Measurements from ENCODE around the gene TNIK. TPM values are rescaled to one million over a fixed set of nuclear protein-coding genes. Genes with fewer than 3 reads are reported as not detected.
A peak's percentile ranks its signal among the peaks of the same experiment; 100 is the strongest.

Gene TNIK
- total RNA-seq: 56.6 TPM

DNA sequence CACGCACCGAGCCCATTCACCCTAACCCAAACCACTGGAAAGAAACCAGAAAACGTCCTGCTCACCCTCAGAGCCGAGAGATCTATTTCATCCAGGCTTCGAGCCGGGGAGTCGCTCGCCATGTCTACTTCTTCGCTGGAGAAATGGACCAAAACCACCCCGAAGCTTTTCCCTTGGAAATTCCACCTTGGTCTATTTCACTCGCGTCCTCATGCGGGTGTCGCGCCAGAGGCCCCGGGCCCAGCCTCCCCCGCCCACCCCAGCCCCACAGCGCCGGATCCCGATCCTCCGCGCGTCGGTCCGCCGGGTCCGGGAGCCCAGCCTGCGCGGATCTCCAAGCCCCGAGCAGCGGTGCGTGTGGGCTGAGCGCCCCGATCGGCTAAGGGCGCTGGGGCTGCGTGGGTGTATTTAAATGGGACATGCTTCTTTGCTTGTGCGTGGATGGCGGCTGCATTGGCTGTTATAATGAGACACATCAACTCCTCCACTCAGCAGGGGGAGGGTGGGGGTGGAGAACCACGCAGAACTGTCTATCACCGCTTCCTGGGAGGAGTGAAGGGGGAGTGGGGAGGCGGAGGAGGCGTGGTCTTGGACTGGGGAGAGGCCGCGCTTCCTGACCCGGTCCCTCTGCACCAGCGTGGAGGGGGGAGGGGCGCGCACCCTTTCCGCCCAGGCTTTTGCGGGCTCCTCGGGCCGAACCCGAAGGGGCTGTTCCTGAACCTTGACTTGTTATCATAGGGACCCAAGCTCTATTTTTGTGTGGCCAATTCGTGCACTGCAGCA, at the start of gene TNIK:
Gene TNIK (minus strand): TSS at position 464 of the 783 bp plus-strand sequence. CDS start 342 bp downstream, at position 122.
- DNase-seq: peak; percentile 96

GRCh38 chr3:171508676-171509075, 48.5 kb upstream of the TNIK start:
- DNase-seq: peak; percentile 73

DNA sequence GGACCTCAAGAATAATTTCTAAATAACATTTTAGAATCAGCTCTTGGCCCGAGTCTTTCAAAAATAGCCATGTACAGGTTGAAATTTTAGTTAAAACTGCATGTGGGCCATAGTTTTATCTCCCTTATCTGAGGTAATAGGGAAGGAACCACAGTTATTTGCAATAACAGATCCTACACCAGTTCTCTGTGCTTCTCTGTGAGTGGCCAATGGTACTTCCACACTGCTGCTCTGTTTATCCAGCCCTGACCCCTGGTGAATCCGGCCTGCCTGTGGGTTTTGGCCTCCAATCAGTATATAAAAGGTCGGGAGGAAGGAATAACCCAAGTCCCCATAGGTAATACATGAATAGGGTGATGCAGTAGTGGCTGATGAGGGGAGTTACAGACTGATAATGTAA, 48.0 kb upstream of the TNIK start:
- DNase-seq: no peak

DNA sequence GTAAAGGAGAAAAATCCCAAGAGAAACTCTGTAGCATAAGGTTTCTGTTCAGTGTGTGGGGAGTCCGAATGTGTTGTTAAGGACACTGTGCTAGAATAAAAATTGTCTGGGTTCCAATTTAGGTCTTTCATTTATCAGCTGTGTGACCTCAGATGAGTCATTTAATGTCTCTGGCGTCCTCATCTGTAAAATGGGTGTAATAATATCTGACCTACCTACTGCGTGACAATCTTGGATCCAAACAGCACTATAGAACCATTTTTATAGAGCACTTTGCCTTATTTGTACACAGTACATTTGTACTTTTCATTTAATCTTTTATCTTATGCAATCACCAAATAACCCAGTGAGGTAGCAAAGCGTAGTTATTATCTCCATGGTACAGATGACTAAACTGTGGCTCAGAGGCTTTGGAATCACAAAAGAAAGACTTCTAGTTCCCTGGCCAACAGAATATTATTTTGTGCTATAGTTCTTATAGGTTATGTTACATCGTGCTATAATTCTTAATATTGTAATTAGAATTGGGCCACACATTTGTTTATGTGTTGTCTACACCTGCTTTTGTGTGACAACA, 46.6 kb upstream of the TNIK start:
- DNase-seq: no peak

- DNase-seq: no peak
Observed at GRCh38 chr3:171505822-171506333, 45.7 kb upstream of the TNIK start.

- no peak for DNase-seq
Observed at GRCh38 chr3:171504376-171504775, 44.2 kb upstream of the TNIK start.

DNA sequence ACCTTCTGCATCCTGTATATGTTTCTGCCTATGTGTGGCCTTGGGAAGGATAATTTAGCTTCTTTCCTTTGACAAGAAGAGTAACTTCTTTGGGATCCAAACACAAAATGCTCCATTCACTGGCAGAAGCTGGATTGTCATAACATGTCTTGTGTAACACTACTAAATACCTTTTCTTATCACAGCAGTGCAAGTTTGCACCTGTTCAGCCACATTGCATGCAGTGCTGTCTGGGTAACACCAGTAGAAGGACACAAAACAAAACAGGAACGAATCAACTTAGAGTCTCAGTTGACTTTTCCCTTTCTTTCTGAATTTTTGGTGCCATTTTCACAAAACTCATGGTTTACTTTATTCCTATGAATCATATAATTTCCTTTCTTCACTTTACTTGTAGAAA, 43.6 kb upstream of the TNIK start:
- peak; percentile 14 for DNase-seq

- DNase-seq: no peak
Observed at GRCh38 chr3:171498921-171499320, 38.7 kb upstream of the TNIK start.

DNA sequence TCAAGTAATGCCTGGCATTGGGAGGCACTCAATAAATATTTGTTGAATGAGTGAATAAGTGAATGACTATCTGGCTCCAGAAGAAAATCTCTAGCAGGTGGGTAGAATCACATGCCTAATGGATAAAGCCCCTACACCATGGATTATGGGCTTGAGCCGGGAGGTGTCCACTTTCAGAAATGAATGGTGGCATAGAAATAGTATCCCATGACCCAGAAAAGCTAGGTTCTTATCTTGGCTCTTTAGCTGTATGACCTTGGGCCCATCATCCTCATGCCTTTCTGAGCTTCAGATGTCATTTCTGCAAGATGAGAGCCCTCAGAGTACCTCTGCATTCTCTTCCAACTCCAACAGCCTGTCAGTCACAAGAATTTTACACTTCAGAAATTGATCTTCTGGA, 37.3 kb upstream of the TNIK start:
- peak; percentile 53 for DNase-seq

DNA sequence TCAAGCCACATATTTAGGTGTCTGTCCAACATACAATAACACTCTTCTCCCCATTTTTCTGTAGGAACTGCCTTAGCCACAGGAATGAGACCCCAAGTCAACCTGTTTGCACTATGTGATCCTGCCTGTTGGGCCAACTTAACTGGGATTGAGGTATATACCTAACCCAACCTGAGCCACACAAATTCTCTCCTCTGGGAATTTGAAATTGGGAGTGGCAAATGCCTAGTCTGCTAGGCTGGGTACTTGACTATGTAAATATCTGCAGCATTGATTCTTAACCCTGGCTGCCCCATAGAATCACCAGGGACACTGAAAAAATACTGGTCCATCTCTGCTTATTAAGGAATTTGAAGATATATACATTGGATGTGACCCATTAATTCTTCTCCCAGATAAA, 35.2 kb upstream of the TNIK start:
- DNase-seq: no peak

DNA sequence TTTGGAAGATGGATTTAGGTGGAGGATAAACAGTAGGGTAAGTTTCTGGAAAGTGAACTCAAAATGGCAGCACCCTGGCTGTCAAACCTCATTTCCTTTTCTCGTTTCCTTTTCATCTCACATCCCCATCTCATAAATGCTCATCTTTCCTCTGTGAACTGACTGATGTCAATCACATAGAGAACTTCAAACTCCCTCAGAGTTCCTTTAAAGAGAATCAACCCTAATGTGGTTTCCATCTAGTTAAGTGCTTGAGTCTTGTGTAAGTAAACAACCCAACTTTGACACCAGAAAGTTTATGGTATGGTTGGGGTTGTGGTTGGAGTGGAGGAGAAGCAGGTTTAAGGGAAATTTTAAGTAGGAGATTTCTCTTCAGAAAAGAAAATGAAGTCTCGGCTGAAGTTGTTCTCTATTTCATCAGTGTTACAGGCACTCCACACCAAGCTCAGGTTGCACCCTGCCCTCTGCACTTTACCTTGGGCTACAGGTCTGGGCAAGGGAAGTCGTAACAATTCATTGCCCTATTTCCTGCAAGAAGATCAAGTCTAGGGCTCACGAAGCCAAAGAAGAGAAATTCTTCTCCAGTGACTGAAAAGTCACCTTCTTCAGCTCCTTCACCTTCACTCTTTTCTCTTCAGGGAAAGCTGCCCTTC, 34.4 kb upstream of the TNIK start:
- DNase-seq: no peak

GRCh38 chr3:171491361-171491760, 31.2 kb upstream of the TNIK start:
- DNase-seq: no peak

DNA sequence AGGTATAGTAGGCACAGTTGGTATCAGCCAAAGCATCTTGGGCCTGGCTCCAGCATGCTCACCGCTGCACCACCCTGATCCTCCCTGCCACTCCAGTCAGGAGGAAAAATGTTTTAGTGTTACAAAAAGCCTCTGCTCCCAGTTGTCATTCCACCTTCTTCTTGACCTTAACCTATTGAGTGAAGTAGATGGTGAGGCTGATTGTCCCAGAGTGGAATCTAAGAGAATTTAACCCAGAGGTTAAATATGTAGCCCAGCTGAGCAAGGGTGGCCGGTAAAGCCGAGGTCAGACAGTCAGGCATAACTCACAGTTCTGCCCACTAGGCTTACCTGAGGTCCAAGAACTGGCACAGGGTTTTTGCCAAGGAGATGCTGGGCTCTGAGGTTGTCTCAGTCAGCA, 30.7 kb upstream of the TNIK start:
- DNase-seq: no peak

DNA sequence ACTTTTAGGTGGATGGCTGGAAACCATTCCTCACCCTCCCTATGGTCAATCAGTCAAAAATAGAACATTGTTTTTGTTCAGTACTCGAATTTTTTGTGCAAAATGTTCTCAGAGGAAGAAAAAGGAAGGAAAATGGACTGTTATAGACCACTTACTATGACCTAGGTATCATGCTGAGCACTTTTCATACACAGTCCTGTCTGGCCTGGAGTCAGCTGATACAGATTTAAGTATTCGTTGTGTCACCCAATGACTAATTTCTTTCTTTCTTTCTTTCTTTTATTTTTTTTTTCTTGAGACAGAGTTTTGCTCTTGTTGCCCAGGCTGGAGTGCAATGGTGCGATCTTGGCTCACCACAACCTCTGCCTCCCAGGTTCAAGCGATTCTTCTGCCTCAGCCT, 29.1 kb upstream of the TNIK start:
- DNase-seq: no peak

GRCh38 chr3:171488479-171488878, 28.3 kb upstream of the TNIK start:
- no peak for DNase-seq

GRCh38 chr3:171487382-171487781, 27.2 kb upstream of the TNIK start:
- DNase-seq: no peak

- no peak for DNase-seq
Observed at GRCh38 chr3:171485338-171485737, 25.1 kb upstream of the TNIK start.

GRCh38 chr3:171481011-171481410, 20.8 kb upstream of the TNIK start:
- no peak for DNase-seq

DNA sequence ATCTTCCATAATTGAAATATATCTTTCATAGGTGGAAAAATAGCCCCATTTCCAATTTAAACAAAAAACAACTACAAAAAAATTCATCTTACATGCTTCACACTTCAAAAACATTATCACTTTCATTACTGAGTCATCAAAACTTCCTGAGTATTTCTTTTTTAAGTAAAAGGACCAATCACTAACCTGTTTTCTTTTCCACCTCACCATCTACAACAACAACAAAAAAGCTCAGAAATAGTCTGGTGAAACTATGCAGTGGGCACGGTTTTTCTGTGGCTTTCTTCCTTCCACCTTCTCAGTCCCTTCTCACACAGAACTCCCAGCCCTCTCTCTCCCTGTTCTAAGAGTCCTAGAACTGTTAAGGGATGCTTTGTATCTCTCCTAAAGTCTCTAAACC, 20.3 kb upstream of the TNIK start:
- DNase-seq: no peak

- no peak for DNase-seq
Observed at GRCh38 chr3:171476532-171477102, 16.4 kb upstream of the TNIK start.

DNA sequence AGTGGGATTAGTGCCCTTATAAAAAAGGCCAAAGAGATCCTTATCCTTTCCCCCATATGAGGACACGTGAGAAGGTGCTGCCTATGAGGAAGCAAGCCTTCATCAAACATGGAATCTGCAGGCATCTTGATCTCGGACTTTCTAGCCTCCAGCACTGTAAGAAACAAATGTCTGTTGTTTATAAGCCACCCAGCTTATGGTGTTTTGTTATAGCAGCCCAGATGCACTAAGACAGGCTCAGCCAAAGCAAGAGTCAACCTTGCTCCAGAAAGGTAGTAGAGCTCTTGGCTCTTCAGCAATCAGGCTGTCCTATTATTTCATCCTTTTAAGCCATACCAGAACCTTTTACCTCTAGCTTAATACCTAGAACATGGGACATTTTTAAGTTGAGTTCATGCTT, 12.3 kb upstream of the TNIK start:
- no peak for DNase-seq

DNA sequence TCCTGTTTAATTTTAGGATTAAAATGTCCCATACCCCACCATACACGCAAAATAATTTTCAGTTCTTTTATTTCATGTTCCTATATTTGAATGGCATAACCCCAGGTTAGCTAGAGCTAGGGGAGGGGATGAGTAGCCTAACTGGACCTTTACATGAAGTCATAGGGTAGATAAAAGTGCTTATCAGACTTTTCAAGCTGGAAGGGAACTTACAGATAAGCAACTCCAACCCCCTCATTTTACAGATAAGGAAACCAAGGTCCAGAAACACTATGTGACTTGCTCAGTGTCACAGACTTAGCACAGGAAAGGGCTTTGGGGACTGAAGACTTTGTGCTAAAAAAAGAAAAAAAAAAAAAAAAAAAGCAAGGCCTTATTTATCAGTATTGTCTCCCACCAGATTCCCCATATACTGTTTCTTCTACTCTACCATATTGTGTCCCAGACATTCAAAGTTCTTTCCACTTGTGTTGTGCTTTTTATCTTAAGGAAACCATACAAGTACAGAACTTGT, 10.6 kb upstream of the TNIK start:
- DNase-seq: no peak

DNA sequence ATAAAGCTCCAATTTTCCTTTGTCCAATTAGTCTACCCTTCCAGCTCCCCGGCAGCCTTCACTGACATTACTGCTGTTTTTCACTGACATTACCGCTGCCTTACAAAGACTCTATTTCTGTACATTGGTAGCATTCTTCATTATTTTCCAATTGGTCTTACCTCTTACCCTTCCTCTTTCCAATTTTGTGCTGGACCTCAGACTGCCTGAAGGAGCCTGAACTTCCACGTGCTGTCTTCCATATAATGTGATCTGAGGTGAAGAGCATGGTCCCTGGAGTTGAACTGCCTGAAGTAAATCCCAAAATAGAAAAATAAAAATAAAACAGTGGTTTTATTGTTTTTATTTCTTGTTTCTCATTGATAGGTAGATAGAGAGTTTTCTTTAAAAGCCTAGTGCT, 9.2 kb upstream of the TNIK start:
- no peak for DNase-seq

Measured in tongue (tissue), 2 donors.